SK-N-SH (cell line): ENCODE results near the gene AGFG1. TPM values are rescaled to one million over a fixed set of nuclear protein-coding genes. Genes with fewer than 3 reads are reported as not detected.
"Not testable (repeated sequence)": the region's sequence is repeated elsewhere in the genome, so short reads cannot be mapped to it uniquely, and the experiment has no call there.

Experiments
- CTCF ChIA-PET: fragments of 300-600, 350-600 bp; formaldehyde crosslinking; extraction: SDS; loops from one replicate; lab custom pipeline; 2021; lab: Yijun Ruan, JAX
- POLR2A ChIA-PET: fragments of 350-600 bp; sonication (Branson Sonifier 250); formaldehyde crosslinking; extraction: SDS; loops from one replicate; lab custom pipeline; 2020; ENCODE audit warnings: antibody characterized with exemption, inconsistent platforms; lab: Yijun Ruan, JAX
- DNase-seq: peaks from one replicate; pipeline ENCODE4 v3.0.0; 2012
- H2AFZ ChIP-seq: fragments of 200-600 bp; sonication (generic); 2 replicates; pipeline ENCODE4 v1.8.1; 2016; ENCODE audit warnings: antibody characterized with exemption, mild to moderate bottlenecking, low read depth
- H3F3A ChIP-seq: fragments of 200-600 bp; sonication (generic); replicated peaks from 2 replicates; pipeline ENCODE3; 2016; ENCODE audit warnings: antibody characterized with exemption, mild to moderate bottlenecking; ENCODE audit not compliant: insufficient read depth
- H3K27ac ChIP-seq, 2 experiments: fragments of 200-500 bp in 1 of 2; fragments of 200-600 bp in 1 of 2; sonication (Bioruptor generic) in 1 of 2; sonication (generic), shearing (Covaris generic) in 1 of 2; 2 replicates each; pipeline versions ENCODE4 v1.5.1 to v1.6.1; 2014 to 2016; ENCODE audit warnings: low read depth in 2 of 2, inconsistent platforms in 1 of 2, low read length in 1 of 2, mild to moderate bottlenecking in 1 of 2, mixed read lengths in 1 of 2
- H3K27me3 ChIP-seq: fragments of 200-600 bp; sonication (generic), shearing (Covaris generic); 2 replicates; pipeline ENCODE4 v1.6.1; 2016; ENCODE audit warnings: mixed run types; ENCODE audit not compliant: insufficient read depth
- H3K36me3 ChIP-seq, 2 experiments: fragments of 200-500 bp in 1 of 2; fragments of 200-600 bp in 1 of 2; sonication (Bioruptor generic) in 1 of 2; sonication (generic) in 1 of 2; replicated peaks in 1 of 2; 2 replicates each; pipeline versions ENCODE3 to v1.5.1; 2014 to 2016; ENCODE audit warnings: low read length in 1 of 2, mild to moderate bottlenecking in 1 of 2; ENCODE audit not compliant: insufficient read depth in 2 of 2, control insufficient read depth in 1 of 2
- H3K4me1 ChIP-seq, 2 experiments: fragments of 200-500 bp in 1 of 2; fragments of 200-600 bp in 1 of 2; sonication (Bioruptor generic) in 1 of 2; sonication (generic), shearing (Covaris generic) in 1 of 2; 2 replicates each; pipeline versions ENCODE4 v1.5.1 to v1.6.1; 2014 to 2016; ENCODE audit warnings: low read depth in 1 of 2, low read length in 1 of 2, mixed run types in 1 of 2; ENCODE audit not compliant: insufficient read depth in 2 of 2, control insufficient read depth in 1 of 2
- H3K4me2 ChIP-seq: fragments of 200-600 bp; sonication (generic), shearing (Covaris generic); 2 replicates; pipeline ENCODE4 v1.6.1; 2017; ENCODE audit warnings: mixed run types
- H3K4me3 ChIP-seq, 2 experiments: fragments of 200-500 bp in 1 of 2; fragments of 200-600 bp in 1 of 2; sonication (Bioruptor generic) in 1 of 2; sonication (generic), shearing (Covaris generic) in 1 of 2; 2 replicates each; pipeline versions ENCODE4 v1.5.1 to v1.8.1; 2014 to 2016; ENCODE audit warnings: low read depth in 2 of 2, inconsistent platforms in 1 of 2, low read length in 1 of 2, mild to moderate bottlenecking in 1 of 2, mixed read lengths in 1 of 2, moderate library complexity in 1 of 2
- H3K79me2 ChIP-seq: fragments of 200-600 bp; sonication (generic); 2 replicates; pipeline ENCODE4 v1.8.1; 2017; ENCODE audit warnings: mild to moderate bottlenecking; ENCODE audit not compliant: insufficient read depth
- H3K9ac ChIP-seq: fragments of 200-600 bp; sonication (generic); 2 replicates; pipeline ENCODE4 v1.6.1; 2017; ENCODE audit warnings: mixed run types
- H3K9me2 ChIP-seq: fragments of 200-600 bp; sonication (generic); 2 replicates; pipeline ENCODE4 v1.6.1; 2017; ENCODE audit warnings: mixed run types
- H3K9me3 ChIP-seq: fragments of 200-600 bp; sonication (generic); 2 replicates; pipeline ENCODE4 v1.6.1; 2017; ENCODE audit warnings: mixed run types, mild to moderate bottlenecking, moderate library complexity
- H4K20me1 ChIP-seq: fragments of 200-600 bp; sonication (generic); 2 replicates; pipeline ENCODE4 v1.6.1; 2017; ENCODE audit warnings: mild to moderate bottlenecking, mixed run types; ENCODE audit not compliant: insufficient read depth
- FOSL2 ChIP-seq: IDR thresholded peaks from 2 replicates; pipeline ENCODE4 v1.4.0; 2012; ENCODE audit warnings: low read depth, mild to moderate bottlenecking, moderate library complexity, borderline replicate concordance
- FOXJ3 ChIP-seq: sonication (generic); formaldehyde crosslinking; IDR thresholded peaks from 2 replicates; pipeline ENCODE4 v1.5.1; 2020; ENCODE audit warnings: mild to moderate bottlenecking, missing genetic modification reagents
- FOXM1 ChIP-seq: IDR thresholded peaks from 2 replicates; pipeline ENCODE4 v1.4.0; 2012; ENCODE audit warnings: low read depth, mild to moderate bottlenecking
- GABPA ChIP-seq: IDR thresholded peaks from 2 replicates; pipeline ENCODE4 v1.4.0; 2012; ENCODE audit warnings: low read depth, mild to moderate bottlenecking
- GATA2 ChIP-seq: sonication (generic); formaldehyde crosslinking; IDR thresholded peaks from 2 replicates; pipeline ENCODE4 v1.5.0; 2020; ENCODE audit warnings: mild to moderate bottlenecking, missing genetic modification reagents
- JUND ChIP-seq: IDR thresholded peaks from 2 replicates; pipeline ENCODE4 v1.4.0; 2012
- MEF2A ChIP-seq: IDR thresholded peaks from 2 replicates; pipeline ENCODE4 v1.4.0; 2012; ENCODE audit warnings: low read depth, borderline replicate concordance
- NFIC ChIP-seq: IDR thresholded peaks from 2 replicates; pipeline ENCODE4 v1.4.0; 2012; ENCODE audit warnings: borderline replicate concordance
- NRF1 ChIP-seq: IDR thresholded peaks from 2 replicates; pipeline ENCODE4 v1.6.1; 2012; ENCODE audit warnings: low read depth, mild to moderate bottlenecking, low read length
- RAD21 ChIP-seq: IDR thresholded peaks from 2 replicates; pipeline ENCODE4 v1.6.1; 2012; ENCODE audit warnings: mild to moderate bottlenecking, low read length
- RCOR1 ChIP-seq: fragments of 150-350 bp; IDR thresholded peaks from 2 replicates; pipeline ENCODE4 v1.6.1; 2017; ENCODE audit warnings: antibody characterized with exemption, low read length
- RXRA ChIP-seq: IDR thresholded peaks from 2 replicates; pipeline ENCODE4 v1.4.0; 2012; ENCODE audit warnings: low read depth, mild to moderate bottlenecking, borderline replicate concordance
- YY1 ChIP-seq: IDR thresholded peaks from 2 replicates; pipeline ENCODE4 v1.4.0; 2012; ENCODE audit warnings: low read depth, mild to moderate bottlenecking
- WGBS: methylation state at CpG from one replicate; pipeline ENCODE4 v1.1.6; 2017; ENCODE audit warnings: low lambda C conversion rate; 5-methylcytosine and 5-hydroxymethylcytosine counted together
- polyA plus RNA-seq, 3 experiments: library from polyadenylated mRNA; depleted of rRNA; stranded (reverse); fragments of >200 nt; gene quantifications; 2 replicates each; pipeline ENCODE4 v1.2.3, GENCODE V29; 2012
- TF ChIP-seq, protein P1 (sequence below): fragments of 150-350 bp; IDR thresholded peaks from 2 replicates; pipeline ENCODE4 v1.6.1; 2017; ENCODE audit warnings: antibody characterized with exemption, low read length, low read depth, borderline replicate concordance
- TF ChIP-seq, protein P2 (sequence below): IDR thresholded peaks from 2 replicates; pipeline ENCODE4 v1.4.0; 2012; ENCODE audit warnings: low read depth, borderline replicate concordance
- TF ChIP-seq, protein P3 (sequence below): IDR thresholded peaks from 2 replicates; pipeline ENCODE4 v1.6.1; 2012; ENCODE audit warnings: mild to moderate bottlenecking, low read depth, low read length, moderate library complexity

AGFG1 gene
- polyA plus RNA-seq, 1 of the 3 experiments (the other 2 are of a cell fraction), result 42.3 TPM

DNA sequence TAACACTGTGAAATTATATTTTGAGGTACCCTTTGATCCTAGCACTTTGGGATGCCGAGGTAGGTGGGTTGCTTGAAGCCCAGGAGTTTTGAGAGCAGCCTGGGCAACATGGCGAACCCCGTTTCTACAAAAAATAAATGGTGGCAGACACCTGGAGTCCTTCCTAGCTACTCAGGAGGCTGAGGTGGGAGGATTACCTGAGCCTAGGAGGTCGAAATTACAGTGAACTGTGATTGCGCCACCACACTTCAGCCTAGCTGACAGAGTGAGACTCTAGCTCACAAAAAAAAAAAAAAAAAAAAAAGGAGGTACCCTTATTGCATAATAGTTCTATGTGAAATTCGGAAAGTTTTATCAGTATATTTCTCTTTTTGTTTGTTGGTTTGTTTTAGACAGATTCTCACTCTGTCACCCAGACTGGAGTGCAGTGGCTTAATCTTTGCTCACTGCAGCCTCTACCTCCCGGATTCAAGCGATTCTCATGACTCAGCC is 67.6 kb downstream of the AGFG1 start:
- Histone ChIP-seq H3K4me3 (no peak overlapping the region), H3K79me2 (peaks cover 40% of the 10 kb centered on the region), H3K4me2 (no peak overlapping the region), H3K27me3 (no peaks in the 10 kb centered on the region), H2AFZ (no peak overlapping the region), H3K9me2 (no peaks in the 10 kb centered on the region), H3K9ac (no peak overlapping the region), H3K36me3 (peaks cover 42 to 73% of the 10 kb centered on the region in 2 experiments), H3K4me1 (no peaks in the 10 kb centered on the region; a peak in 1 of 4 replicates), H3F3A (peaks cover 7% of the 10 kb centered on the region), H4K20me1 (no peaks in the 10 kb centered on the region), H3K27ac (no peak overlapping the region), H3K9me3 (peaks cover 9% of the 10 kb centered on the region; the same call in 1 of the 2 replicates)
- TF ChIP-seq RCOR1 (no peak), FOSL2 (no peak), FOXM1 (no peak), FOXJ3 (CRISPR knock-in tag) (no peak), GATA2 (CRISPR knock-in tag) (no peak)
- TF ChIP-seq, protein P1, sequence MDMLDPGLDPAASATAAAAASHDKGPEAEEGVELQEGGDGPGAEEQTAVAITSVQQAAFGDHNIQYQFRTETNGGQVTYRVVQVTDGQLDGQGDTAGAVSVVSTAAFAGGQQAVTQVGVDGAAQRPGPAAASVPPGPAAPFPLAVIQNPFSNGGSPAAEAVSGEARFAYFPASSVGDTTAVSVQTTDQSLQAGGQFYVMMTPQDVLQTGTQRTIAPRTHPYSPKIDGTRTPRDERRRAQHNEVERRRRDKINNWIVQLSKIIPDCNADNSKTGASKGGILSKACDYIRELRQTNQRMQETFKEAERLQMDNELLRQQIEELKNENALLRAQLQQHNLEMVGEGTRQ, result no peak
- 93% methylated on average over 8 of the region's 8 CpGs for WGBS
- no peak for DNase-seq
- ChIA-PET POLR2A (no interaction called here), CTCF (no interaction called here)

DNA sequence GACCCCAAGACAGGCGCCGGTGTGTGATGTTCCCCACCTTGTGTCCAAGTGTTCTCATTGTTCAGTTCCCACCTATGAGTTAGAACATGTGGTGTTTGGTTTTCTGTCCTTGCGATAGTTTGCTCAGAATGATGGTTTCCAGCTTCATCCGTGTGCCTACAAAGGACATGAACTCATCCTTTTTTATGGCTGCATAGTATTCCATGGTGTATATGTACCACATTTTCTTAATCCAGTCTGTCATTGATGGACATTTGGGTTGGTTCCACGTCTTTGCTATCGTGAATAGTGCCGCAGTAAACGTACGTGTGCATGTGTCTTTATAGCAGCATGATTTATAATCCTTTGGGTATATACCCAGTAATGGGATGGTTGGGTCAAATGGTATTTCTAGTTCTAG is 68.4 kb downstream of the AGFG1 start:
- H4K20me1 ChIP-seq, H3K9ac ChIP-seq, POLR2A ChIA-PET, H2AFZ ChIP-seq, H3K9me3 ChIP-seq, H3K9me2 ChIP-seq, DNase-seq, H3K4me2 ChIP-seq, H3K4me3 ChIP-seq, H3K27ac ChIP-seq, H3F3A ChIP-seq, CTCF ChIA-PET, H3K4me1 ChIP-seq, H3K27me3 ChIP-seq: not testable (repeated sequence)
- WGBS, result 96% methylated on average over 9 of the region's 9 CpGs
- Histone ChIP-seq H3K36me3 (peaks cover 34 to 71% of the 10 kb centered on the region in 2 experiments), H3K79me2 (peaks cover 37% of the 10 kb centered on the region)

DNA sequence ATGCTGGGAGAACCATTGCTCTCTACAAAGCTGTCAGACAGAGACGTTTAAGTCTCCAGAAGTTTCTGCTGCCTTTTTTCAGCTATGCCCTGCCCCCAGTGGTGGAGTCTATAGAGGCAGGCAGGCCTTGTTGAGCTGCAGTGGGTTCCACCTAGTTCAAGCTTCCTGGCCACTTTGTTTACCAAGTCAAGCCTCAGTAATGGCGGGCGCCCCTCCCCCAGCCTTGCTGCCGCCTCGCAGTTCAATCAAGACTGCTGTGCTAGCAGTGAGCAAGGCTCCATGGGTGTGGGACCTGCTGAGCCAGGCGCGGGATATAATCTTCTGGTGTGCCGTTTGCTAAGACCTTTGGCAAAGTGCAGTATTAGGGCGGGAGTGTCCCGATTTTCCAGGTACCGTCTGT is 74.0 kb downstream of the AGFG1 start:
- Histone ChIP-seq H3F3A (peaks cover 4% of the 10 kb centered on the region), H3K4me3 (no peak overlapping the region), H3K9me2 (no peaks in the 10 kb centered on the region; the same call in 1 of the 2 replicates), H3K36me3 (peaks cover 21 to 46% of the 10 kb centered on the region in 2 experiments), H4K20me1 (no peaks in the 10 kb centered on the region), H3K27ac (no peak overlapping the region), H3K27me3 (no peaks in the 10 kb centered on the region), H3K4me1 (no peaks in the 10 kb centered on the region), H3K4me2 (no peak overlapping the region), H3K9me3 (peaks cover 2% of the 10 kb centered on the region; the same call in 1 of the 2 replicates), H3K9ac (no peak overlapping the region), H2AFZ (no peak overlapping the region), H3K79me2 (peaks cover 22% of the 10 kb centered on the region)
- ChIA-PET CTCF (interaction anchor here (0.9 to 1.1 kb wide), 2 partner anchors 9 to 11 kb away, joined by 3 read pairs; no protein-coding TSS in a partner anchor), POLR2A (no interaction called here)
- TF ChIP-seq, protein P2, sequence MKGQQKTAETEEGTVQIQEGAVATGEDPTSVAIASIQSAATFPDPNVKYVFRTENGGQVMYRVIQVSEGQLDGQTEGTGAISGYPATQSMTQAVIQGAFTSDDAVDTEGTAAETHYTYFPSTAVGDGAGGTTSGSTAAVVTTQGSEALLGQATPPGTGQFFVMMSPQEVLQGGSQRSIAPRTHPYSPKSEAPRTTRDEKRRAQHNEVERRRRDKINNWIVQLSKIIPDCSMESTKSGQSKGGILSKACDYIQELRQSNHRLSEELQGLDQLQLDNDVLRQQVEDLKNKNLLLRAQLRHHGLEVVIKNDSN, result no peak
- TF ChIP-seq NRF1, result no peak
- TF ChIP-seq GABPA, result no peak
- no peak for TF ChIP-seq NFIC
- TF ChIP-seq, protein P3, sequence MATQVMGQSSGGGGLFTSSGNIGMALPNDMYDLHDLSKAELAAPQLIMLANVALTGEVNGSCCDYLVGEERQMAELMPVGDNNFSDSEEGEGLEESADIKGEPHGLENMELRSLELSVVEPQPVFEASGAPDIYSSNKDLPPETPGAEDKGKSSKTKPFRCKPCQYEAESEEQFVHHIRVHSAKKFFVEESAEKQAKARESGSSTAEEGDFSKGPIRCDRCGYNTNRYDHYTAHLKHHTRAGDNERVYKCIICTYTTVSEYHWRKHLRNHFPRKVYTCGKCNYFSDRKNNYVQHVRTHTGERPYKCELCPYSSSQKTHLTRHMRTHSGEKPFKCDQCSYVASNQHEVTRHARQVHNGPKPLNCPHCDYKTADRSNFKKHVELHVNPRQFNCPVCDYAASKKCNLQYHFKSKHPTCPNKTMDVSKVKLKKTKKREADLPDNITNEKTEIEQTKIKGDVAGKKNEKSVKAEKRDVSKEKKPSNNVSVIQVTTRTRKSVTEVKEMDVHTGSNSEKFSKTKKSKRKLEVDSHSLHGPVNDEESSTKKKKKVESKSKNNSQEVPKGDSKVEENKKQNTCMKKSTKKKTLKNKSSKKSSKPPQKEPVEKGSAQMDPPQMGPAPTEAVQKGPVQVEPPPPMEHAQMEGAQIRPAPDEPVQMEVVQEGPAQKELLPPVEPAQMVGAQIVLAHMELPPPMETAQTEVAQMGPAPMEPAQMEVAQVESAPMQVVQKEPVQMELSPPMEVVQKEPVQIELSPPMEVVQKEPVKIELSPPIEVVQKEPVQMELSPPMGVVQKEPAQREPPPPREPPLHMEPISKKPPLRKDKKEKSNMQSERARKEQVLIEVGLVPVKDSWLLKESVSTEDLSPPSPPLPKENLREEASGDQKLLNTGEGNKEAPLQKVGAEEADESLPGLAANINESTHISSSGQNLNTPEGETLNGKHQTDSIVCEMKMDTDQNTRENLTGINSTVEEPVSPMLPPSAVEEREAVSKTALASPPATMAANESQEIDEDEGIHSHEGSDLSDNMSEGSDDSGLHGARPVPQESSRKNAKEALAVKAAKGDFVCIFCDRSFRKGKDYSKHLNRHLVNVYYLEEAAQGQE, result no peak
- TF ChIP-seq MEF2A, result no peak
- TF ChIP-seq YY1, result no peak
- no peak for TF ChIP-seq JUND
- TF ChIP-seq RAD21, result no peak
- no peak for TF ChIP-seq FOXJ3 (CRISPR knock-in tag)
- no peak for TF ChIP-seq RXRA
- no peak for TF ChIP-seq GATA2 (CRISPR knock-in tag)
- WGBS, result 92% methylated on average over 7 of the region's 11 CpGs
- no peak for DNase-seq
